ENCODE measurements around the gene CEP97.

The CEP97 gene

GRCh38 chr3:101784855-101785613 lies 60.6 kb downstream of the CEP97 start (continued):
- no peak for TF ChIP-seq ZBTB6 (tag by site-specific recombination; IDR thresholded peaks at IDR 0.05)

- peaks cover 34 to 86% of the 10 kb centered on the region in 2 experiments for H3K36me3 ChIP-seq (ENCODE audit: control insufficient read depth in 2 of 2, insufficient read depth in 1 of 2, low read length in 2 of 2)
- H3K4me1 ChIP-seq (ENCODE audit: control insufficient read depth, insufficient read depth, low read length), result no peaks in the 10 kb centered on the region
- TF ChIP-seq ZNF530 (tag by site-specific recombination; IDR thresholded peaks at IDR 0.05; ENCODE audit: low read depth) (no peak), ZBTB49 (tag by site-specific recombination; IDR thresholded peaks at IDR 0.05; ENCODE audit: low read depth) (no peak), ZNF76 (tag by site-specific recombination; IDR thresholded peaks at IDR 0.05; ENCODE audit: borderline replicate concordance, low read depth) (no peak), ZNF366 (tag by site-specific recombination; conservative IDR thresholded peaks at IDR 0.05) (no peak), ZNF423 (tag by site-specific recombination; IDR thresholded peaks at IDR 0.05) (no peak), HOXA7 (CRISPR knock-in tag; IDR thresholded peaks at IDR 0.05; ENCODE audit: borderline replicate concordance) (no peak), ZBTB48 (tag by site-specific recombination; IDR thresholded peaks at IDR 0.05) (no peak), ZNF549 (tag by site-specific recombination; IDR thresholded peaks at IDR 0.05) (no peak), KLF16 (tag by site-specific recombination; IDR thresholded peaks at IDR 0.05) (no peak), ZSCAN23 (tag by site-specific recombination; IDR thresholded peaks at IDR 0.05) (no peak), ZNF792 (tag by site-specific recombination; IDR thresholded peaks at IDR 0.05) (no peak), ZNF175 (tag by site-specific recombination; IDR thresholded peaks at IDR 0.05) (no peak)
- TF ChIP-seq, protein P1, sequence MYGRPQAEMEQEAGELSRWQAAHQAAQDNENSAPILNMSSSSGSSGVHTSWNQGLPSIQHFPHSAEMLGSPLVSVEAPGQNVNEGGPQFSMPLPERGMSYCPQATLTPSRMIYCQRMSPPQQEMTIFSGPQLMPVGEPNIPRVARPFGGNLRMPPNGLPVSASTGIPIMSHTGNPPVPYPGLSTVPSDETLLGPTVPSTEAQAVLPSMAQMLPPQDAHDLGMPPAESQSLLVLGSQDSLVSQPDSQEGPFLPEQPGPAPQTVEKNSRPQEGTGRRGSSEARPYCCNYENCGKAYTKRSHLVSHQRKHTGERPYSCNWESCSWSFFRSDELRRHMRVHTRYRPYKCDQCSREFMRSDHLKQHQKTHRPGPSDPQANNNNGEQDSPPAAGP (tag by site-specific recombination; IDR thresholded peaks at IDR 0.05), result no peak
- TF ChIP-seq, protein P2, sequence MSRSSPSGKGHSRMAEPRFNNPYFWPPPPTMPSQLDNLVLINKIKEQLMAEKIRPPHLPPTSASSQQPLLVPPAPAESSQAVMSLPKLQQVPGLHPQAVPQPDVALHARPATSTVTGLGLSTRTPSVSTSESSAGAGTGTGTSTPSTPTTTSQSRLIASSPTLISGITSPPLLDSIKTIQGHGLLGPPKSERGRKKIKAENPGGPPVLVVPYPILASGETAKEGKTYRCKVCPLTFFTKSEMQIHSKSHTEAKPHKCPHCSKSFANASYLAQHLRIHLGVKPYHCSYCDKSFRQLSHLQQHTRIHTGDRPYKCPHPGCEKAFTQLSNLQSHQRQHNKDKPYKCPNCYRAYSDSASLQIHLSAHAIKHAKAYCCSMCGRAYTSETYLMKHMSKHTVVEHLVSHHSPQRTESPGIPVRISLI (tag by site-specific recombination; IDR thresholded peaks at IDR 0.05), result no peak
- TF ChIP-seq, protein P3, sequence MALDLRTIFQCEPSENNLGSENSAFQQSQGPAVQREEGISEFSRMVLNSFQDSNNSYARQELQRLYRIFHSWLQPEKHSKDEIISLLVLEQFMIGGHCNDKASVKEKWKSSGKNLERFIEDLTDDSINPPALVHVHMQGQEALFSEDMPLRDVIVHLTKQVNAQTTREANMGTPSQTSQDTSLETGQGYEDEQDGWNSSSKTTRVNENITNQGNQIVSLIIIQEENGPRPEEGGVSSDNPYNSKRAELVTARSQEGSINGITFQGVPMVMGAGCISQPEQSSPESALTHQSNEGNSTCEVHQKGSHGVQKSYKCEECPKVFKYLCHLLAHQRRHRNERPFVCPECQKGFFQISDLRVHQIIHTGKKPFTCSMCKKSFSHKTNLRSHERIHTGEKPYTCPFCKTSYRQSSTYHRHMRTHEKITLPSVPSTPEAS (tag by site-specific recombination; IDR thresholded peaks at IDR 0.05), result no peak
- TF ChIP-seq, protein P4, sequence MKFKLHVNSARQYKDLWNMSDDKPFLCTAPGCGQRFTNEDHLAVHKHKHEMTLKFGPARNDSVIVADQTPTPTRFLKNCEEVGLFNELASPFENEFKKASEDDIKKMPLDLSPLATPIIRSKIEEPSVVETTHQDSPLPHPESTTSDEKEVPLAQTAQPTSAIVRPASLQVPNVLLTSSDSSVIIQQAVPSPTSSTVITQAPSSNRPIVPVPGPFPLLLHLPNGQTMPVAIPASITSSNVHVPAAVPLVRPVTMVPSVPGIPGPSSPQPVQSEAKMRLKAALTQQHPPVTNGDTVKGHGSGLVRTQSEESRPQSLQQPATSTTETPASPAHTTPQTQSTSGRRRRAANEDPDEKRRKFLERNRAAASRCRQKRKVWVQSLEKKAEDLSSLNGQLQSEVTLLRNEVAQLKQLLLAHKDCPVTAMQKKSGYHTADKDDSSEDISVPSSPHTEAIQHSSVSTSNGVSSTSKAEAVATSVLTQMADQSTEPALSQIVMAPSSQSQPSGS (tag by site-specific recombination; IDR thresholded peaks at IDR 0.05; ENCODE audit: low read depth), result no peak
- no peak overlapping the region for H3K27ac ChIP-seq (ENCODE audit: extremely low read depth, low read depth, low read length)
- no peak overlapping the region for H3K4me3 ChIP-seq (ENCODE audit: low read depth, low read length)
- H3K9me3 ChIP-seq (ENCODE audit: control insufficient read depth, insufficient read depth, low read depth, low read length), result no peaks in the 10 kb centered on the region
- ChIA-PET CTCF (interaction anchor here (1.9 kb wide), 1 partner anchor 11 kb away, joined by 8 read pairs; no protein-coding TSS in a partner anchor), POLR2A (no interaction called here)
Observed at GRCh38 chr3:101791778-101792177, 67.4 kb downstream of the CEP97 start.

Measured in HEK293 (cell line).